Ishikawa (cell line): ENCODE measurements around the gene AACS.

Source experiments
- CEBPB ChIP-seq: IDR thresholded peaks from 2 replicates; pipeline ENCODE4 v1.6.1; 2012
- CREB1 ChIP-seq: IDR thresholded peaks from 2 replicates; pipeline ENCODE4 v1.6.1; 2012; ENCODE audit warnings: low read depth
- EP300 ChIP-seq: IDR thresholded peaks from 2 replicates; pipeline ENCODE4 v1.6.1; 2012; ENCODE audit warnings: borderline replicate concordance
- RAD21 ChIP-seq: IDR thresholded peaks from 2 replicates; pipeline ENCODE4 v1.6.1; 2012; ENCODE audit warnings: low read depth
- REST ChIP-seq: IDR thresholded peaks from 2 replicates; pipeline ENCODE4 v1.6.1; 2012; ENCODE audit warnings: low read depth, mild to moderate bottlenecking
- TAF1 ChIP-seq: IDR thresholded peaks from 2 replicates; pipeline ENCODE4 v1.6.1; 2012; ENCODE audit warnings: low read depth, mild to moderate bottlenecking
- TCF12 ChIP-seq: IDR thresholded peaks from 2 replicates; pipeline ENCODE4 v1.6.1; 2012; ENCODE audit warnings: low read depth
- YY1 ChIP-seq: IDR thresholded peaks from 2 replicates; pipeline ENCODE4 v1.6.1; 2012; ENCODE audit warnings: low read depth
- ZBTB7A ChIP-seq: IDR thresholded peaks from 2 replicates; pipeline ENCODE4 v1.6.1; 2012; ENCODE audit warnings: low read depth
- TF ChIP-seq, protein P1 (sequence below): IDR thresholded peaks from 2 replicates; pipeline ENCODE4 v1.6.1; 2012
- TF ChIP-seq, protein P2 (sequence below): IDR thresholded peaks from 2 replicates; pipeline ENCODE4 v1.6.1; 2012

DNA sequence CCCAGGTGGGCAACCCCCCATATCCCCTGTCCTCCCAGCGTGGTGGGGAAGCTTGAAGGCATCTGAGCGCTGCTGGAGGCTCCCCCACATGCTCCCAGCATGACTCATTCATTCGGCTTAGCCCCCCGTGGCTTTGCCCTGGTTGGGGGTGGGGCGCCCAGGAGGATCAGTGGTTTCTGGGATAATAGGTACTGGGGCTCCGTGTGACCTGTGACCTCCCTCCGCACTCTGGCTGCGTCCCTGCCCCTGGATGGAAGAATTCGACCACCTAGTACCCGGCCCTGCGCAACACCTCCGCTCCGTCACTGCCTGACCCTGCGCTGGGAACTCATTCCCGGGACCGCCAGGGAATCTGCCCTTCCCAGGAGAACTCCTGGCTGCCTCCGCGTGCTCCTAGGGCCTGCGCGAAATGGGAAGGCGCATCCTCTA, 120.1 kb downstream of the AACS start:
- TF ChIP-seq TCF12 (no peak), YY1 (no peak), EP300 (no peak), CREB1 (no peak), ZBTB7A (no peak), TAF1 (no peak), RAD21 (no peak), REST (no peak), CEBPB (no peak)
- TF ChIP-seq, protein P1, sequence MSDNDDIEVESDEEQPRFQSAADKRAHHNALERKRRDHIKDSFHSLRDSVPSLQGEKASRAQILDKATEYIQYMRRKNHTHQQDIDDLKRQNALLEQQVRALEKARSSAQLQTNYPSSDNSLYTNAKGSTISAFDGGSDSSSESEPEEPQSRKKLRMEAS, result no peak
- TF ChIP-seq, protein P2, sequence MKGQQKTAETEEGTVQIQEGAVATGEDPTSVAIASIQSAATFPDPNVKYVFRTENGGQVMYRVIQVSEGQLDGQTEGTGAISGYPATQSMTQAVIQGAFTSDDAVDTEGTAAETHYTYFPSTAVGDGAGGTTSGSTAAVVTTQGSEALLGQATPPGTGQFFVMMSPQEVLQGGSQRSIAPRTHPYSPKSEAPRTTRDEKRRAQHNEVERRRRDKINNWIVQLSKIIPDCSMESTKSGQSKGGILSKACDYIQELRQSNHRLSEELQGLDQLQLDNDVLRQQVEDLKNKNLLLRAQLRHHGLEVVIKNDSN, result no peak
